ENCODE results near the gene SVOP.

DNA sequence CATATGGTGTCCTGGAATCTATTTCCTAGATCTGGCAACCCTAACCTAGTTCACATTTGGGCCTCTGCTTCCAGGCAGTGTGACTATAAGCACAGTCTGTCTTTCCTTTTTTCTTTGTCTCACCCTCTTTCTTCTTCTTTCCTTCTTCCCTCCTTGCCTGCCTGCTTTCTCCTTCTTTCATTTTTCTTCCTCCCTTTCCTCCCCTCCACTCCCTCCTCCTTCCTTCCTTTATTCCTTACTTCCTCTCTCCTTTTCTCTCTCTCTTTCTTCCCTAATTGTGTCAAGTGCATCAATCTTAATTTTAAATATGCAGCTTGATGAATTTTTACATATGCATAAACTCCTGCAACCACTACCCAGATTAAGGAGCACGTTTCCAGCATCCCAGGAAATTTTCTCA, 145.6 kb downstream of the SVOP start:
- TF ChIP-seq EP300 (IDR thresholded peaks at IDR 0.05; ENCODE audit: borderline replicate concordance) (no peak), FOXM1 (IDR thresholded peaks at IDR 0.05; ENCODE audit: borderline replicate concordance, low read depth) (no peak), YY1 (IDR thresholded peaks at IDR 0.05; ENCODE audit: low read depth) (no peak), TEAD4 (IDR thresholded peaks at IDR 0.05) (no peak), RAD21 (IDR thresholded peaks at IDR 0.05; ENCODE audit: low read depth) (no peak), TCF12 (IDR thresholded peaks at IDR 0.05; ENCODE audit: low read depth) (no peak), EGR1 (IDR thresholded peaks at IDR 0.05) (no peak), NFIC (IDR thresholded peaks at IDR 0.05) (no peak), CREB1 (IDR thresholded peaks at IDR 0.05; ENCODE audit: low read depth) (no peak), ZBTB7A (IDR thresholded peaks at IDR 0.05; ENCODE audit: low read depth) (no peak)
- TF ChIP-seq, protein P1, sequence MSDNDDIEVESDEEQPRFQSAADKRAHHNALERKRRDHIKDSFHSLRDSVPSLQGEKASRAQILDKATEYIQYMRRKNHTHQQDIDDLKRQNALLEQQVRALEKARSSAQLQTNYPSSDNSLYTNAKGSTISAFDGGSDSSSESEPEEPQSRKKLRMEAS (IDR thresholded peaks at IDR 0.05): no peak
- TF ChIP-seq, protein P2, sequence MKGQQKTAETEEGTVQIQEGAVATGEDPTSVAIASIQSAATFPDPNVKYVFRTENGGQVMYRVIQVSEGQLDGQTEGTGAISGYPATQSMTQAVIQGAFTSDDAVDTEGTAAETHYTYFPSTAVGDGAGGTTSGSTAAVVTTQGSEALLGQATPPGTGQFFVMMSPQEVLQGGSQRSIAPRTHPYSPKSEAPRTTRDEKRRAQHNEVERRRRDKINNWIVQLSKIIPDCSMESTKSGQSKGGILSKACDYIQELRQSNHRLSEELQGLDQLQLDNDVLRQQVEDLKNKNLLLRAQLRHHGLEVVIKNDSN (IDR thresholded peaks at IDR 0.05): no peak
- TF ChIP-seq, protein P3, sequence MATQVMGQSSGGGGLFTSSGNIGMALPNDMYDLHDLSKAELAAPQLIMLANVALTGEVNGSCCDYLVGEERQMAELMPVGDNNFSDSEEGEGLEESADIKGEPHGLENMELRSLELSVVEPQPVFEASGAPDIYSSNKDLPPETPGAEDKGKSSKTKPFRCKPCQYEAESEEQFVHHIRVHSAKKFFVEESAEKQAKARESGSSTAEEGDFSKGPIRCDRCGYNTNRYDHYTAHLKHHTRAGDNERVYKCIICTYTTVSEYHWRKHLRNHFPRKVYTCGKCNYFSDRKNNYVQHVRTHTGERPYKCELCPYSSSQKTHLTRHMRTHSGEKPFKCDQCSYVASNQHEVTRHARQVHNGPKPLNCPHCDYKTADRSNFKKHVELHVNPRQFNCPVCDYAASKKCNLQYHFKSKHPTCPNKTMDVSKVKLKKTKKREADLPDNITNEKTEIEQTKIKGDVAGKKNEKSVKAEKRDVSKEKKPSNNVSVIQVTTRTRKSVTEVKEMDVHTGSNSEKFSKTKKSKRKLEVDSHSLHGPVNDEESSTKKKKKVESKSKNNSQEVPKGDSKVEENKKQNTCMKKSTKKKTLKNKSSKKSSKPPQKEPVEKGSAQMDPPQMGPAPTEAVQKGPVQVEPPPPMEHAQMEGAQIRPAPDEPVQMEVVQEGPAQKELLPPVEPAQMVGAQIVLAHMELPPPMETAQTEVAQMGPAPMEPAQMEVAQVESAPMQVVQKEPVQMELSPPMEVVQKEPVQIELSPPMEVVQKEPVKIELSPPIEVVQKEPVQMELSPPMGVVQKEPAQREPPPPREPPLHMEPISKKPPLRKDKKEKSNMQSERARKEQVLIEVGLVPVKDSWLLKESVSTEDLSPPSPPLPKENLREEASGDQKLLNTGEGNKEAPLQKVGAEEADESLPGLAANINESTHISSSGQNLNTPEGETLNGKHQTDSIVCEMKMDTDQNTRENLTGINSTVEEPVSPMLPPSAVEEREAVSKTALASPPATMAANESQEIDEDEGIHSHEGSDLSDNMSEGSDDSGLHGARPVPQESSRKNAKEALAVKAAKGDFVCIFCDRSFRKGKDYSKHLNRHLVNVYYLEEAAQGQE (IDR thresholded peaks at IDR 0.05; ENCODE audit: low read depth): no peak

Data from Ishikawa (cell line).